ENCODE data around the gene CELF2.

Gene CELF2

DNA sequence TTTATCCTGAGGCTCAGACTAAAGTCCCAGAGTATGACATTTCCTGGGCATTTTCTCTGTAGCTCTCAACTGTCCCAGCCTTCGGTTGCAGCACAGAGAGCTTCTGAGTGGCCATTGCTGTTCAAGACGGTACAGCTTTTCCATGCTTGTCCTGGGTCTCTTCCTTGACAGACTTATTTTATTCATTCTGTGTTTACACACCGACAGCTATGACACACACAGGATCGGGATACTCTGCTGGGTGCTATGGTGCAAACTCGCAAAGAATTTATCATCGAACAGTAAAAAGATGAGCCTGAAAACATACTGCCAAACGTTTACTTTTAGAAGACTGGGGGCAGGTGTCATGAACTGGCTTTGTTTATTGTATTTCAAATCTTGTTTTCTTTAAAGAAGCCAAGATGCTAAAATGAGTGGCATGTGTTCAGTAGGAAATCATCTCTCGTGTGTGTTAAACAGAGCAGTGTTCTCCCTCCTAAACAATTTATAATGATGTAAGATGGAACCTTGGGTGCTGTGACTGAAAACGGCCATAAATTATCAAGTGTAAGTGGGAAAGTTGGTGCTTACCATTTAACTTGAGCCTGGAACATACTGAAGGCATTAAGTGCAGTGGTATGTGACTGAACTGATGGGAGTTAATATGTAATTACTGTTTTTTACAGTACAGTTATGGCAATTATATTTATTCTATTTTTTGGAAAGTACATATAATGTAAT lies 120.8 kb downstream of the CELF2 start:
- no peak for DNase-seq

DNA sequence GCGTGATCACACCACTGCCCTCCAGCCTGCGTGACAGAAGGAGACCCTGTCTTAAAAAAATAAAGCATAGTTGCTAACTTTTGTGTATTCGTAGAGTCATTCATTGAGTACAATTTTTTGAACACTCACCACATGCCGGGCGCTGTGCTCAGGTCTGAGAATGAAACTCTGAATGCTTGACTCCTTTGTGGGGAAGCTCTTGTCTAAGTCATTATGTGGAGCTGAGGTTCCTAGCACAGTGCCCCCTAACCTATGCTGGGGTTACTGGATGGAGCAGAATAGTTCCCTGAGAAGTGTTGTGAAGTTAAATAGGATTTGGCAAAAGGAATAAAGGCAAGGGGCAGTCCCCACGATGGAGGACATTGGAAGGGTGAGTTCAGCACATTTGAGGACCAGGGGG lies 123.3 kb downstream of the CELF2 start:
- no peak for DNase-seq

DNA sequence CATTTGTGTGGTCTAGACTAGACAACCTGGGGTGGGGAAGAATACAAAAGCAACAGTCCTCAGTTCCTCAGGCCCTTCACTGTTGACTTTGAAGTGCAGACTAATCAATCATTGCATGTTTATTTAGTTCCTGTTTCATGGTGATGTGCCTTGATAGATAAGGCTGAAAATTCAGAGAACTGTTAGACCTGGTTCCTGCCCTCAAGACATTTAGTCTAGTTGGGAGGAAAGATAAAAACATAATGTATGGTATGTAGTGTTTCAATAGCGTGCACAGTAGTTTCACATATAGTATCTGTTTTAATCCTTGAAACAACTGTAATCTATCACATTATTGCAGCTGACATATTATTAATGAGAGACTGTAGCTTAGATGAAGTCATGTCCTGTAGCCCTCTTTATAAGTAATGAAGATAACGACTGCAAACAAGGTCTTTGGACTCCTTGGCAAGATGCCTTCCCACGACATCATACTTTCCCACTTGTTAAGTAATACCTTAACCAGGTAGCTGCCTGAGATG lies 124.0 kb downstream of the CELF2 start:
- DNase-seq: no peak

DNA sequence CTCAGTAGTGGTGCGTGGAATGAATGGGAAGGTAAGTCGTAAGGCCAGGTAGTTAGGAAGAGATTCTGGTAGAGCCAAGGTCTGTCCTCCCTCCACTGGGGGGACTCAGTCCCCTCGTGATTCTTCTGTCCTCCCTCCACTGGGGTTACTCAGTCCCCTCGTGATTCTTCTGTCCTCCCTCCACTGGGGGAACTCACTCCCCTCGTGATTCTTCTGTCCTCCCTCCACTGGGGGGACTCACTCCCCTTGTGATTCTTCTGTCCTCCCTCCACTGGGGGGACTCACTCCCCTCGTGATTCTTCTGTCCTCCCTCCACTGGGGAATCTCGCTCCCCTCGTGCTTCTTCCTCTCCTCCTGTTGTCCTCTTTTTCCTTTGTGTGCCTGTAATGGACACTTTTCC lies 125.1 kb downstream of the CELF2 start:
- no peak for DNase-seq

GRCh38 chr10:11143242-11143641 lies 125.6 kb downstream of the CELF2 start:
- DNase-seq: no peak

GRCh38 chr10:11144626-11145494 lies 127.2 kb downstream of the CELF2 start:
- DNase-seq: no peak

GRCh38 chr10:11145495-11145855 lies 127.8 kb downstream of the CELF2 start:
- DNase-seq: peak in 1 of 2 donors; percentile 49

- no peak for DNase-seq
Measured at GRCh38 chr10:11146402-11147171, 128.9 kb downstream of the CELF2 start.

- DNase-seq: peak; percentile 48 to 51
Measured at GRCh38 chr10:11147722-11148121, 130.1 kb downstream of the CELF2 start.

- no peak for DNase-seq
Measured at GRCh38 chr10:11148142-11149028, 130.7 kb downstream of the CELF2 start.

DNA sequence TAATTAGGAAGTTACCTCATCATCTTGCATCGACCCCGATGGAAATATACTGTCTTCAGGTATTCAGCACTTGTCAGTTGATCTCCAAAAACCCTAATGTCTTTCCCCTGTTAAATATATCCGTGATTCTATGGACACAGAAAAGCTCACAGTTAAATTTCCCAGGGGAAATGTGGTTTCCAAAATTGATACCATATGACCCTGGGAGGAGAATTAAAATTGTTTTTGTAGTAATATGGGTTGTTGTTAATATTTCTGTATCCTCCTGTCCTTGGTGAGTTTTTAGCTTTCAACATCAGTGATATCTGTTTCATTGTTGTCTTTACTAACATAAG lies 132.1 kb downstream of the CELF2 start:
- DNase-seq: no peak

GRCh38 chr10:11150231-11150731 lies 132.6 kb downstream of the CELF2 start:
- peak in 1 of 2 donors; percentile 41 for DNase-seq

DNA sequence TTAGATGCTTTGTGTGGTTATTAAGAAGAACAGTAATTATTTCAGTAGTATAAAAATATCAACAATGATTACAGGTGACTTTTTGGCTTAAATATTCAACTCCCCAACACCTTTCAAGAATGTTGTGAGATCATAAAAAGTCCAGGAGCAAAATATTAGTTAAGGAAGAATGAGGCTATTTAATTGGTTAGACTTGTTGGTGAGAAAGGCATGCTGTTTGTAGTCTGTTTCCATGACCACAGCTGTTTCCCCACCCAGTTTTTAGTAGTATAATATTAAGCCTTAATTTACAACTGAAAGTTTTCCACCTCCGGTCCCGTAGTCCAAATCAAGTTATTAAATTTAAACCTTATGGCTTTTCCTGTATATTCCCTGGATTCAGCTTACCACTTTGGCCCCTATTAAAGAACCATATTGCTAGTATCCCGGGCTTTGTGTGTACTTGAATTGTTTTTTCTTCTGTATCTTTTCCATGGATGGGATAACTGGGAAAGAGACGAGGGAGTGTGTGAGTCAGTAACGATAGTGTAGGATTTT lies 133.3 kb downstream of the CELF2 start:
- DNase-seq: no peak

DNA sequence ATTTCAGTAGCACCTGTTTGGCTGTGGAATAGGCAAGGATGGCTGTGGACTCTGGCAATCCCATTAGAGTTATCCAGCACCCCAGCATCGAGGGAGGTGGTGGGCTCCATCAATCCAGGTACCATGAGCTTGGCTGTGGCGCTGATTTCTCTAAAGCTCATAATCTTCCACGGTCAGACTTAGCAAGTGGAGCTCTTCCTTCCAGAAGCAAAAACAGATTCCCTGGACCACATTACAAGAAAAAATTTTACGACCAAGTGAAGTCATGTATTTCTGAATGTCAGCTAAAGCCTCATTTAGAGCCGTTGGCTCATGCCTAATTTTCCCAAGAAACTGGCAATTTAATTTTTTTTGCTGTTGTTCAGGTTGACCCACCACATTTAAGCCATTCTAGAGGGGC lies 135.1 kb downstream of the CELF2 start:
- DNase-seq: no peak

DNA sequence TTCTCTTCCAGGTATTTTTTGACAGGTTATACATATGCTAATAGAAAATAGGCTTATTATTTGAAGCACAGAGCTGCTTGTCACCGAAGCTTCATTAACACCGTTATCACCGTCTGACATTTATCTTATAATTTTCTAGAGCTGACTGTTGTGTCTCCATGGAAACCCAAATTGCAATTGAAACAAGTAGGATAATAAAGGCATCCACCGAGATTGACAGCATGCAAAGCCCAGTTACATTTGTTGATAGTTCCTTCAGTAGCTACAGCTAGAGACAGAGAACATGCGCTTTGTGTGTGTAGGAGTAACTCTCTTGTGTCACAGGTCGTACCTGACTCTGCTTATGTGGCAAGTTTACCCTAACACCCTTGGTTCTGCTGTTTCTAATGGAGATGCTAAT lies 135.6 kb downstream of the CELF2 start:
- DNase-seq: no peak

DNA sequence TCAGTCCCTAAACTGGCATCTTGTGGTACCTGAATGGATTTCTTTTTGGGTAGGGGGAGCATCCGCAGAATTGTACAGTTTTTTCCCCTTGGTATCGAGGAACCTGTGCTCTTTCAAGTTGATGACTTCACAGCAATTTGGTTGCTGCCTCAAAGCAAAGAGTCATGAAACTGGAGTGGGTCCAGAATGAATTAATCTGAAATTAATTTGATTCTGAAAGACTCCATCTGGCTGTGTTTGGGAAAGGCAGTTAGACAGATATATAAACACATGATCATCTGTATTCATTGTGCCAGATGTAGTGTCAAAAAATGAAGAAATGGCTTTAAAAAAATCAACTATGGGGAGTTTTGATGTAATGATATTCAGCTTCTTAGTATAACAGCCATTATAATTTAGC lies 136.1 kb downstream of the CELF2 start:
- no peak for DNase-seq

- DNase-seq: no peak
Measured at GRCh38 chr10:11154333-11154732, 136.7 kb downstream of the CELF2 start.

GRCh38 chr10:11154849-11155498 lies 137.3 kb downstream of the CELF2 start:
- no peak for DNase-seq

- DNase-seq: no peak
Measured at GRCh38 chr10:11156480-11156879, 138.8 kb downstream of the CELF2 start.

- DNase-seq: no peak
Measured at GRCh38 chr10:11157292-11158076, 139.8 kb downstream of the CELF2 start.

DNA sequence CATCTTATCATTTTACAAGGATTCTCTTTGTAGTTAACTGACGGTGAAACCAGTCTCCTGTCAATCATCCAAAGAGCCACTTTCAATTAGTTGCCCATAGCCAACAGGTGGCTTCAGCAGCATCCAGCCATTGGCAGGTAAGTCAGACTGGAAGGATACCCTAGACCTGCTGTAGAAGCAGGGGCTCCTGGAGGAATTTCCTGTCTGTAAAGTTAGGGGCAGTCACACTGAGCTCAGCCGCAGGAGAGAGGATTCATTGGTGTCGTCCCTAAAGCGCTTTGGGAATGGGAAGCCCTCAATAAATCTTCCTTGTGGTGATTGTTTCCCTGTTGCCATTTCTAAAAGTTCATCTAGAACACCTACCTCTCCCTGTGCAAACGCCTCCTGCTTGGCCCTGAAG lies 140.4 kb downstream of the CELF2 start:
- DNase-seq: no peak

Measured in inflammatory macrophage treated with lipopolysaccharide for 1 hour (primary cell).